Upper lobe of left lung (tissue), 6 donors: ENCODE data around the gene CCDC38. TPM values are rescaled to one million over a fixed set of nuclear protein-coding genes. Genes with fewer than 3 reads are reported as not detected.

Source experiments
- ATAC-seq, 2 donors: fragments of 200-7000 bp; cut with Tn5 transposase; one replicate each; pipeline ENCODE4 v1.9.1; 2022; ENCODE audit warnings: mild to moderate bottlenecking in 2 of 2, moderate library complexity in 2 of 2; ENCODE audit not compliant: low FRiP score in 2 of 2
- DNase-seq, 2 donors: peaks; one replicate each; pipeline ENCODE4 v3.0.0-alpha.2; 2019 to 2020
- H3K27ac ChIP-seq, 4 donors: fragments of 200-600 bp; sonication (generic); one replicate each; pipeline ENCODE4 v1.5.1; 2016 to 2019
- H3K27me3 ChIP-seq, 4 donors: fragments of 200-600 bp; sonication (generic); one replicate each; pipeline ENCODE4 v1.5.1; 2017 to 2019
- H3K36me3 ChIP-seq, 4 donors: fragments of 200-600 bp; sonication (generic); one replicate each; pipeline ENCODE4 v1.5.1; 2016 to 2019
- H3K4me1 ChIP-seq, 4 donors: fragments of 200-600 bp; sonication (generic); one replicate each; pipeline ENCODE4 v1.5.1; 2018 to 2019
- H3K4me3 ChIP-seq, 4 donors: fragments of 200-600 bp; sonication (generic); one replicate each; pipeline ENCODE4 v1.5.1; 2017 to 2019; ENCODE audit warnings: mild to moderate bottlenecking in 2 of 4, moderate library complexity in 1 of 4
- H3K9me3 ChIP-seq, 4 donors: fragments of 200-600 bp; sonication (generic); one replicate each; pipeline ENCODE4 v1.5.1; 2018 to 2019
- CTCF ChIP-seq, 6 experiments: fragments of 450-650 bp in 4 of 6; fragments of 200-600 bp in 2 of 6; sonication (generic) in 2 of 6; IDR thresholded peaks; one replicate each; pipeline ENCODE4 v1.5.1; 2016 to 2019; ENCODE audit warnings: antibody characterized with exemption in 6 of 6
- EP300 ChIP-seq, 4 donors: sonication (generic); formaldehyde crosslinking; IDR thresholded peaks; one replicate each; pipeline ENCODE4 v1.5.1; 2017; ENCODE audit warnings: antibody characterized with exemption in 4 of 4, control low read depth in 2 of 4
- POLR2A ChIP-seq, 4 donors: fragments of 450-650 bp; IDR thresholded peaks; one replicate each; pipeline ENCODE4 v1.5.1; 2016 to 2017; ENCODE audit warnings: antibody characterized with exemption in 4 of 4, mild to moderate bottlenecking in 2 of 4
- POLR2AphosphoS5 ChIP-seq, 2 donors: sonication (generic); formaldehyde crosslinking; IDR thresholded peaks; one replicate each; pipeline ENCODE4 v1.5.1; 2017; ENCODE audit warnings: antibody characterized with exemption in 2 of 2
- WGBS, 2 donors: methylation state at CpG; one replicate each; pipeline ENCODE4 v1.1.5; 2017 to 2018; 5-methylcytosine and 5-hydroxymethylcytosine counted together
- total RNA-seq, 6 donors: library from RNA; depleted of rRNA in 4 of 6; stranded (reverse); fragments of >200 nt in 4 of 6; gene quantifications; one replicate each; pipeline versions ENCODE4 v1.1.0 to v1.2.1, GENCODE V29; 2016 to 2021
- donor health status: DM: no; HTN: no; CAD: no; lungs with moderate emphysema.
- donor health status: DM: no; HTN: yes; CAD: no; lungs with severe emphysema.

The CCDC38 gene
- total RNA-seq, 6 donors from 2014 or later = 0.13 to 0.14 TPM; not detected in 4

GRCh38 chr12:95956557-95957145 lies 14.2 kb upstream of the CCDC38 start:
- no peaks in the 10 kb centered on the region for H3K9me3 ChIP-seq
- 83 to 84% methylated on average over 20 to 27 of the region's 27 CpGs for WGBS, 2 donors
- peak in 1 of 2 donors; percentile 81 for DNase-seq
- H3K4me1 ChIP-seq = no peaks in the 10 kb centered on the region
- no peak overlapping the region for H3K4me3 ChIP-seq
- no peaks in the 10 kb centered on the region for H3K27me3 ChIP-seq
- H3K36me3 ChIP-seq = no peaks in the 10 kb centered on the region
- ATAC-seq = no peak
- H3K27ac ChIP-seq = no peak overlapping the region
- no peak for TF ChIP-seq EP300 (IDR thresholded peaks at IDR 0.05)

- Histone ChIP-seq H3K27ac (no peak overlapping the region), H3K9me3 (no peaks in the 10 kb centered on the region), H3K27me3 (no peaks in the 10 kb centered on the region), H3K36me3 (no peaks in the 10 kb centered on the region), H3K4me3 (no peak overlapping the region), H3K4me1 (no peaks in the 10 kb centered on the region)
- TF ChIP-seq POLR2AphosphoS5 (IDR thresholded peaks at IDR 0.05) (no peak), POLR2A (IDR thresholded peaks at IDR 0.05) (no peak), CTCF (IDR thresholded peaks at IDR 0.05) (no peak), EP300 (IDR thresholded peaks at IDR 0.05) (no peak)
- no peak for ATAC-seq
- DNase-seq = no peak
- WGBS, 2 donors = 87% methylated on average over 7 of the region's 7 CpGs
Measured at GRCh38 chr12:95955549-95956159, 13.2 kb upstream of the CCDC38 start.

GRCh38 chr12:95953000-95953399 lies 10.6 kb upstream of the CCDC38 start:
- Histone ChIP-seq H3K9me3 (no peaks in the 10 kb centered on the region), H3K36me3 (no peaks in the 10 kb centered on the region), H3K4me3 (no peak overlapping the region), H3K27me3 (no peaks in the 10 kb centered on the region), H3K4me1 (no peaks in the 10 kb centered on the region), H3K27ac (no peak overlapping the region)
- no peak for ATAC-seq
- WGBS, 2 donors = 39 to 42% methylated on average over 1 of the region's 1 CpG
- TF ChIP-seq CTCF (IDR thresholded peaks at IDR 0.05) = no peak
- TF ChIP-seq POLR2AphosphoS5 (IDR thresholded peaks at IDR 0.05) = no peak
- TF ChIP-seq EP300 (IDR thresholded peaks at IDR 0.05) = no peak
- TF ChIP-seq POLR2A (IDR thresholded peaks at IDR 0.05) = no peak
- no peak for DNase-seq

GRCh38 chr12:95951515-95951914 lies 9.1 kb upstream of the CCDC38 start:
- no peak for ATAC-seq
- H3K4me1 ChIP-seq = no peaks in the 10 kb centered on the region

More at GRCh38 chr12:95951515-95951914, 9.1 kb upstream of the CCDC38 start:
- Histone ChIP-seq H3K36me3 (no peaks in the 10 kb centered on the region), H3K27ac (no peak overlapping the region), H3K9me3 (no peaks in the 10 kb centered on the region), H3K27me3 (no peaks in the 10 kb centered on the region), H3K4me3 (no peak overlapping the region)
- TF ChIP-seq CTCF (IDR thresholded peaks at IDR 0.05) (no peak), EP300 (IDR thresholded peaks at IDR 0.05) (no peak), POLR2A (IDR thresholded peaks at IDR 0.05) (no peak), POLR2AphosphoS5 (IDR thresholded peaks at IDR 0.05) (no peak)
- no peak for DNase-seq
